ENCODE results near the gene ZNF236.

DNA sequence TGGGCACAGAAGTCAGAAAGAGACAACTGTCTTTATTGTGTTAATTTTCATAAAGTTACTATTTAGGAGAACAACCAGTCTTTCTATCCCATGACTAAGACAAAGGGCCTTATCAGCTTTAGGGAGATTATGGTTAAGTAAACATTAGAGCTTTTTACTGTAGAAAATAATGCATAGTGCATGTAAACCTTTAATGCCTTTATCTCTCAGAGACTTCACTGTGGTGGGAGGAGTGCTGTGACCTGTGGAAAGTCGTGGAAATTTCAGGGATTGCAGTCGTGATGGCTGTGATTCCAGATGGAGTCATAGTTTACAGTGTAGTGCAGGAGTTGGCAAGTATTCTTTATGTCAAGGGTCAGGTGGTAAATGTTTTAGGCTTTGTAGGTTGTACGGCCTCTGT is 15.8 kb downstream of the ZNF236 start:
- TF ChIP-seq, protein P1, sequence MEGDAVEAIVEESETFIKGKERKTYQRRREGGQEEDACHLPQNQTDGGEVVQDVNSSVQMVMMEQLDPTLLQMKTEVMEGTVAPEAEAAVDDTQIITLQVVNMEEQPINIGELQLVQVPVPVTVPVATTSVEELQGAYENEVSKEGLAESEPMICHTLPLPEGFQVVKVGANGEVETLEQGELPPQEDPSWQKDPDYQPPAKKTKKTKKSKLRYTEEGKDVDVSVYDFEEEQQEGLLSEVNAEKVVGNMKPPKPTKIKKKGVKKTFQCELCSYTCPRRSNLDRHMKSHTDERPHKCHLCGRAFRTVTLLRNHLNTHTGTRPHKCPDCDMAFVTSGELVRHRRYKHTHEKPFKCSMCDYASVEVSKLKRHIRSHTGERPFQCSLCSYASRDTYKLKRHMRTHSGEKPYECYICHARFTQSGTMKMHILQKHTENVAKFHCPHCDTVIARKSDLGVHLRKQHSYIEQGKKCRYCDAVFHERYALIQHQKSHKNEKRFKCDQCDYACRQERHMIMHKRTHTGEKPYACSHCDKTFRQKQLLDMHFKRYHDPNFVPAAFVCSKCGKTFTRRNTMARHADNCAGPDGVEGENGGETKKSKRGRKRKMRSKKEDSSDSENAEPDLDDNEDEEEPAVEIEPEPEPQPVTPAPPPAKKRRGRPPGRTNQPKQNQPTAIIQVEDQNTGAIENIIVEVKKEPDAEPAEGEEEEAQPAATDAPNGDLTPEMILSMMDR (IDR thresholded peaks at IDR 0.05) = no peak
- no peak for TF ChIP-seq POLR2A (IDR thresholded peaks at IDR 0.05)
- no peak for TF ChIP-seq EP300 (IDR thresholded peaks at IDR 0.05)
- no peak for TF ChIP-seq POLR2AphosphoS5 (IDR thresholded peaks at IDR 0.05)

Measured in suprapubic skin (tissue), 4 donors.